HEK293 (cell line): ENCODE results near the gene ADD2.

Source experiments
- ATF2 ChIP-seq: fragments of 450-650 bp; formaldehyde crosslinking; IDR thresholded peaks from 2 replicates; pipeline ENCODE4 v1.5.1; 2016; ENCODE audit warnings: missing biosample characterization, missing genetic modification characterization, low read depth
- CTCF ChIP-seq: fragments of 450-650 bp; formaldehyde crosslinking; IDR thresholded peaks from 2 replicates; pipeline ENCODE4 v1.5.1; 2016; ENCODE audit warnings: missing biosample characterization, missing genetic modification characterization
- MYNN ChIP-seq: fragments of 450-650 bp; formaldehyde crosslinking; IDR thresholded peaks from 2 replicates; pipeline ENCODE4 v1.5.1; 2016; ENCODE audit warnings: missing biosample characterization, missing genetic modification characterization, borderline replicate concordance
- YY1 ChIP-seq: fragments of 450-650 bp; formaldehyde crosslinking; IDR thresholded peaks from 2 replicates; pipeline ENCODE4 v1.5.1; 2018; ENCODE audit warnings: missing biosample characterization, missing genetic modification characterization
- ZEB2 ChIP-seq: fragments of 450-650 bp; formaldehyde crosslinking; IDR thresholded peaks from 2 replicates; pipeline ENCODE4 v1.5.1; 2016; ENCODE audit warnings: missing biosample characterization, missing genetic modification characterization
- ZNF133 ChIP-seq: fragments of 450-650 bp; formaldehyde crosslinking; IDR thresholded peaks from 2 replicates; pipeline ENCODE4 v1.5.1; 2016; ENCODE audit warnings: missing biosample characterization, missing genetic modification characterization
- ZNF571 ChIP-seq: fragments of 450-650 bp; formaldehyde crosslinking; IDR thresholded peaks from 2 replicates; pipeline ENCODE4 v1.5.0; 2017; ENCODE audit warnings: missing biosample characterization, missing genetic modification characterization
- ZNF626 ChIP-seq: fragments of 450-650 bp; sonication (Bioruptor Pico); formaldehyde crosslinking; IDR thresholded peaks from 2 replicates; pipeline ENCODE4 v1.5.1; 2018; ENCODE audit warnings: missing biosample characterization, missing genetic modification characterization, inconsistent platforms
- ZNF747 ChIP-seq: fragments of 450-650 bp; formaldehyde crosslinking; IDR thresholded peaks from 2 replicates; pipeline ENCODE4 v1.5.1; 2016; ENCODE audit warnings: missing biosample characterization, missing genetic modification characterization

- TF ChIP-seq CTCF (tag by site-specific recombination) (no peak), ZNF747 (tag by site-specific recombination) (no peak), ZNF626 (tag by site-specific recombination) (no peak), MYNN (tag by site-specific recombination) (no peak), ATF2 (no peak), ZNF133 (no peak), ZNF571 (tag by site-specific recombination) (no peak), ZEB2 (no peak), YY1 (no peak)
These were observed 76.4 kb downstream of the ADD2 start for GRCh38 chr2:70691497-70692140.
